ENCODE measurements around the gene UBE2D2.

The UBE2D2 gene

DNA sequence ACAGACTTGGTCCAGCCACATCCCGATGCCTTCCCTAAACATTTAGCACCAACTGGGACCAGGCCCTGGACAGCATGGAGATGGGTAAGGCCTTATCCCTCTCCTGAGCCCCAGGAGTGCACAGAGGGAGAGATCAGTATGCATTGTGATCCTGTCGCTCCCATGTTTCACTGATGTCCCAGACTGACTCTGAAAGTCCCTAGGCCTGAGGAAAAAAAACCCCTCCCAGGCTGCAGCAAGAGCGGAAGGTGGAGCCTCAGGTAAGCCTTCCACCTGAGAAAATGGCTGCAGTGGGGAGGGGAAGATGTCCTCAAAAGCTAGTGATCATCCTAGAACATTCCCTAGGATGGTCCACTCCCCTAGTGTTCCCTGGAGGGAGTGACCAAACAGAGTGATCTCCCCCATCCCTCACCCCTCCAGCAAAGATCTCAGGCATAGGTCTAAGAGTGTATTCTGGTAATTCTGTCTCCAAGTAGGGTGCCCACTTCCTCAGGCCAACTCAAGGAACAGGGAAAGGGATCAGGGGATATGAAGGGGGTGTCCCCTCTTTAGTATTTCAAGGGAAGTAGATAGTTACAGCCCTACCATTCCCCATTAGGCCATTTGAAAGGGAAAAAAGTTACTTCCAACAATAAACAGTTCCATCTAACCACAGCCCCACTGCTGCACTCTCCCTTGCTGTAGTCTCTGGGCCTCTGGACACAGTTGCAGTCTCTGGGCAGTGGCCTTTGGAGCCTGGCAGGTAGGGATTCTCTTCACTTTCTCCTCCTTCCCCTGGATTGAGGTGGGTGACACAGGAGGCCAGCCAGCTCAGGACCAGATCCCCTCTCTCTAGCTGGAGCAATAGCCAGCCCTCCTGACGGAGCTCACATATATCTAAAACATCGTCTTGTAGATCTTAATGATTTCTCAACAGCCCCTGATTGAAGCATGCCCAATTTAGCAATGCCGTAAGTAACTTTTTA is 80.3 kb downstream of the UBE2D2 start:
- no peak overlapping the region for H3K4me3 ChIP-seq (ENCODE audit: low read length)
- no peak for DNase-seq (ENCODE audit: low read depth)
- TF ChIP-seq, protein P1, sequence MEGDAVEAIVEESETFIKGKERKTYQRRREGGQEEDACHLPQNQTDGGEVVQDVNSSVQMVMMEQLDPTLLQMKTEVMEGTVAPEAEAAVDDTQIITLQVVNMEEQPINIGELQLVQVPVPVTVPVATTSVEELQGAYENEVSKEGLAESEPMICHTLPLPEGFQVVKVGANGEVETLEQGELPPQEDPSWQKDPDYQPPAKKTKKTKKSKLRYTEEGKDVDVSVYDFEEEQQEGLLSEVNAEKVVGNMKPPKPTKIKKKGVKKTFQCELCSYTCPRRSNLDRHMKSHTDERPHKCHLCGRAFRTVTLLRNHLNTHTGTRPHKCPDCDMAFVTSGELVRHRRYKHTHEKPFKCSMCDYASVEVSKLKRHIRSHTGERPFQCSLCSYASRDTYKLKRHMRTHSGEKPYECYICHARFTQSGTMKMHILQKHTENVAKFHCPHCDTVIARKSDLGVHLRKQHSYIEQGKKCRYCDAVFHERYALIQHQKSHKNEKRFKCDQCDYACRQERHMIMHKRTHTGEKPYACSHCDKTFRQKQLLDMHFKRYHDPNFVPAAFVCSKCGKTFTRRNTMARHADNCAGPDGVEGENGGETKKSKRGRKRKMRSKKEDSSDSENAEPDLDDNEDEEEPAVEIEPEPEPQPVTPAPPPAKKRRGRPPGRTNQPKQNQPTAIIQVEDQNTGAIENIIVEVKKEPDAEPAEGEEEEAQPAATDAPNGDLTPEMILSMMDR (conservative IDR thresholded peaks at IDR 0.05; ENCODE audit: low read length) = no peak

DNA sequence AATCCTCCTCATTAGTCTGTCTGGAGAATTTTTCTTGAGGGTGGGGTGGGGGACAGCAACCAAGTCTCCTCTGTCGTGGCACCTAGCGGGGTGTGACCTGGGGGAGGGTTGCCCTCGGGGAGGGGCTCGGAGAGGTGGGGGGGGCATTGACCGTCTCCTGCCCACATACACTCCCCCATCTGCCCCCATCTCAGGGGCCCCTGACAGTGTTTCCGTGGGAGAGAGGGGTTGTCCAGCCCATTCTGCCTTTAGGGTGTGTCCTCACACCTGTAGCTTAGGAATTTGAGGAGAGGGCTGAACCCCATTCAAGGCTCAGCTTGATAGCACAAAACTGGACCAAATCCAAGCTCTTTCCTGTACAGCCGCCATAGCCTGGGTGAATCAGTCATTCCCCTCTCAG is 81.1 kb downstream of the UBE2D2 start:
- no peak for DNase-seq (ENCODE audit: low read depth)
- H3K4me3 ChIP-seq (ENCODE audit: low read length) = no peak overlapping the region
- TF ChIP-seq, protein P1 (conservative IDR thresholded peaks at IDR 0.05; ENCODE audit: low read length) = no peak

DNA sequence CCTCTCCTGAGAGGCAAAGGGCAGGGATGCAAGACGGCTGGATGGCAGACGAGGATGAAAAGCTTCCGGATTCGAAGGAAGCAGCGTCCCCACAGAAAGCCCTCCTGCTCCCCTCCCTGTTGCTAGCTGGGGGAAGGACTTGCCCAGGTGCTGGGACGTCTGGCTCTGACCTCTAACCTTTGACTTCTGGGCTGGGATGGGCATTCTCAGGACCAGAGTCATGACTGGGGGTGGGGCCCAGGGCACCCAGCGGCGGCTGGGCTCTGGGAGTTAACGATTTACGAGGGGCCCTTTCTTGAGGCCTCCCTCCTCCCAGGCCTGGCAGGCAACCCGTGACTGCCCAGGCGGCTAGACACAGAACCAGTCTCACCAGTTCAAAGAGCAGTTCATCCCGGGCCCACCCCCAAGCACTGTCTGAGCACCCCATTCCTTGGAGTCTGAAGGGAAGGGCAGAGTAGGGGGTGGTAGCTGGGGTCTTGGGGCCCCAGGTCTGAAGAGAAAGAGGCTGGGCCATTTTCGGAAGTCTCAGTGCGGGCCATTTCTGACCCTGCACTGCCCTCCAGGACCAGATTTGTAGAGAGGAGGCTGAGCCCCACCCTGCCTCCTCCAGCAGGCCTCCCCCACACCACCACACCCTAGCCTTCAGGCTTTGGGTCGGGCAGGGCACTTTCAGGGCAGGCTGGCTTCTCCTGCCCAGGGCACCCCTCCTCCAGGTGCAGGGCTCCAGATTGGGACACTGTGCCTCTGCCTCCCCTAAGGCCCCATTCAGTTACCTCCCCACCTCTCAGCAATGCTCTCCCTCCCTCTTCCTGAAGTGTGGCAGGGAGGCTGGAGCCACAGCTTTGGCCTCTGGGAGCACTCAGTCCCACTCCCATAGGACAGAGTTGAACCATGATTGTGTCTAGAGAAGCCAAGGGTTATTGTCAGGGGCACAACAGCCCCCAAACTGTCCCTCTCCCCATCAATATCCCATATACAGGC is 82.0 kb downstream of the UBE2D2 start:
- H3K4me3 ChIP-seq (ENCODE audit: low read length) = no peak overlapping the region
- TF ChIP-seq, protein P1 (conservative IDR thresholded peaks at IDR 0.05; ENCODE audit: low read length) = no peak
- DNase-seq (ENCODE audit: low read depth) = no peak

DNA sequence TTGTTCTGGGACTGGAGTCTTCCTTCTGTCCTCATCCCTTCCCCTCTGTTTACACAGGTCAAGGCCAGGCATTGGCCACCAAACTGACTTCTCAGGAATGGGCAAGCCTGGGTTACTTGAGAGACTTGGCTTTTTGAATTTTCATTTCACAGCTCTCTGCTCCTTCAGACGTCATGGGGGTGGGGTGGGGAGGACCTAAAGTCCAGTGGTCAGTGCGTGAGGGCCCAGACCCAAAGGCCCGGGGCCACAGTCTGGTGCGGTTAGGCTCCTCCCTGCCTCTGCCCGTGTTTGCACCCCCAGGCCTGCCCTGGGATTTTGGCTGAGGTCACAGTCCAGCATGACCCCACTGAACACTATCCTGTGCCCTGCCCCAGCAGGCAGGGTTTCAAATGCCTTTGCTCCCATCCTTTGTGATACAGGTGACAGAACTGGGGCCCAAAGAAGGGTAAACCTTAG is 82.9 kb downstream of the UBE2D2 start:
- DNase-seq (ENCODE audit: low read depth) = no peak
- no peak overlapping the region for H3K4me3 ChIP-seq (ENCODE audit: low read length)
- TF ChIP-seq, protein P1 (conservative IDR thresholded peaks at IDR 0.05; ENCODE audit: low read length) = no peak

DNA sequence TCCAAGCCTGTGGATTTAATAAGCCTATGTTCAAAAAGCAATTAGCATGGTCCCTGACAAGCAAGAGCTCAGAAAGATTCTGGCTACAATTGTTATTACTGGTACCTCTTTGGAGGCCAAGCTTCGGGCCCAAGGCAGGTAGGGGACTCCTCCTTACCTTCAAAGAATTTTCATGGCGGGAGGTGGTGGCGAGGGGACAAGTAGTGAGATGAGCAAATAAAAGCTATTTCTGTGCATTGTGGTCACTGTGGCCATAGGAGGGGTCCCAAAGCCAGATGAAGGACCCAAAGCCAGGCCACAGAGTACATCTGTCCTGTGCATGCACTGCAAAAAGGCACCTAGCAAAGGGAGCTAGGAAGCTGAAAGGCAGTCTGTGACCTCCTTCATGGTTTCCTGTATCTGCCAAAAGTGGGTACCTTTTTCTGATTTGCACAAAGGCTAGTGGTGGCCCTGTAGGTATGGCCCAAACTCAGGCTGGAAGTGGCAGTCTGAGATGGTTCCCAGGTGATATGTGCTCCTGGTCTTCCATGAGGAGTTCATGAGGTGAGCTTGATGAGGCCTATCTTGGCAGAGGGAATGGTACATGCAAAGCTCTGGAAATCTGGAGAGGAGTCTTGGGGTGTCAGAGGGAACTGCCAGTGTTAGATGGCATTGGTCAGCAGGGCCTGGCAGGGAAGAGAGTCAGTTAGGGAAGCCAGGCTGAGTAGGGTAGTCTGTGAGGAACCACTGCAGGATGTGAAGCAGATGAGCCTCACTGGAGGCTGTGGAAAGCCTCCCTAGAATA is 83.7 kb downstream of the UBE2D2 start:
- H3K4me3 ChIP-seq (ENCODE audit: low read length) = no peak overlapping the region
- TF ChIP-seq, protein P1 (conservative IDR thresholded peaks at IDR 0.05; ENCODE audit: low read length) = no peak
- no peak for DNase-seq (ENCODE audit: low read depth)

DNA sequence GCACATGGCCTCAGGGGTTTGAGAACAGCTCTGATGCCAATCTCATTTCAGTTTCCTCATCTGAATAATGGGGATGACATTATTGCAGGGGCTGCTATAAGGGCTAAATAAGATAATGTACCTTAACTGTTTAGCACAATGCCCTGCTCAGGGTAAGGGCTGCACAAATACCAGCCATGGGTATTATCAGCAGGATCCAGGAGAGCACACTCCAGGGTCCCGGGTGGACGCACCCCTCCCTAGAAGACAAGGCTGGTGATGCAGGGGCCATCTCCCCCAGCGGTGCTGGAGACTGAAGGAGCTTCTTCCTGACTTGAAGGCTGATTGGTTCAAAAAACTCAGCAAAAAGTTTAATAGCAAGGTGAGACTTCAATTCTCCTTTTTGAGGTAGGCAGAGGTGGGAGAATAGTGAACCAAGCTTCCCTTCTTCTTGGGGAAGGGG is 84.3 kb downstream of the UBE2D2 start:
- DNase-seq (ENCODE audit: low read depth) = no peak
- no peak overlapping the region for H3K4me3 ChIP-seq (ENCODE audit: low read length)
- TF ChIP-seq, protein P1 (conservative IDR thresholded peaks at IDR 0.05; ENCODE audit: low read length) = no peak
